ENCODE results near the gene MMP24. TPM values are rescaled to one million over a fixed set of nuclear protein-coding genes. Genes with fewer than 3 reads are reported as not detected.
"Not testable (repeated sequence)": the region's sequence is repeated elsewhere in the genome, so short reads cannot be mapped to it uniquely, and the experiment has no call there.

MMP24 gene
- total RNA-seq, 2 experiments from 2014 or later = not detected

- H3K27ac Mint-ChIP-seq = no peak overlapping the region
- ChIA-PET POLR2A (no interaction called here), CTCF (interaction anchor here (0.7 kb wide), 1 partner anchor 758 kb away, joined by 8 read pairs; no protein-coding TSS in a partner anchor)
- no peak for DNase-seq
- no peaks in the 10 kb centered on the region for H3K27me3 Mint-ChIP-seq
- no peak overlapping the region for H3K4me3 Mint-ChIP-seq
- H3K36me3 Mint-ChIP-seq (ENCODE audit: low read depth) = peaks cover 10% of the 10 kb centered on the region
- H3K9me3 Mint-ChIP-seq = peaks cover 18% of the 10 kb centered on the region
- H3K4me1 Mint-ChIP-seq = no peaks in the 10 kb centered on the region
These were observed 30.2 kb upstream of the MMP24 start for GRCh38 chr20:35196313-35196712.

GRCh38 chr20:35199740-35200139 is 26.8 kb upstream of the MMP24 start:
- ChIA-PET POLR2A (no interaction called here), CTCF (interaction anchor here (1.2 kb wide), 1 partner anchor 52 kb away, joined by 3 read pairs; the partner anchor contains the start of gene EDEM2)
- no peaks in the 10 kb centered on the region for H3K27me3 Mint-ChIP-seq
- H3K27ac Mint-ChIP-seq = no peak overlapping the region
- no peak for DNase-seq
- peaks cover 18% of the 10 kb centered on the region for H3K9me3 Mint-ChIP-seq
- H3K4me3 Mint-ChIP-seq = no peak overlapping the region
- no peaks in the 10 kb centered on the region for H3K4me1 Mint-ChIP-seq
- peaks cover 10% of the 10 kb centered on the region for H3K36me3 Mint-ChIP-seq (ENCODE audit: low read depth)

- Mint-ChIP-seq H3K27me3 (no peaks in the 10 kb centered on the region), H3K4me1 (no peaks in the 10 kb centered on the region), H3K36me3 (ENCODE audit: low read depth) (peaks cover 10% of the 10 kb centered on the region), H3K9me3 (peaks cover 18% of the 10 kb centered on the region), H3K4me3 (no peak overlapping the region), H3K27ac (no peak overlapping the region)
- CTCF ChIA-PET = no interaction called here
- no peak for DNase-seq
- POLR2A ChIA-PET = no interaction called here
These were observed 26.2 kb upstream of the MMP24 start for GRCh38 chr20:35200267-35200666.

GRCh38 chr20:35201467-35201866 is 25.0 kb upstream of the MMP24 start:
- H3K27me3 Mint-ChIP-seq; CTCF ChIA-PET; H3K36me3 Mint-ChIP-seq (ENCODE audit: low read depth); H3K4me1 Mint-ChIP-seq; H3K27ac Mint-ChIP-seq; DNase-seq; POLR2A ChIA-PET; H3K4me3 Mint-ChIP-seq: not testable (repeated sequence)
- peaks cover 16% of the 10 kb centered on the region for H3K9me3 Mint-ChIP-seq

- ChIA-PET POLR2A (no interaction called here), CTCF (no interaction called here)
- H3K27ac Mint-ChIP-seq = no peak overlapping the region
- H3K4me3 Mint-ChIP-seq = no peak overlapping the region
- H3K36me3 Mint-ChIP-seq (ENCODE audit: low read depth) = no peaks in the 10 kb centered on the region
- H3K4me1 Mint-ChIP-seq = no peaks in the 10 kb centered on the region
- no peaks in the 10 kb centered on the region for H3K27me3 Mint-ChIP-seq
- DNase-seq = no peak
- H3K9me3 Mint-ChIP-seq = no peaks in the 10 kb centered on the region
These were observed 19.7 kb upstream of the MMP24 start for GRCh38 chr20:35206802-35207201.

GRCh38 chr20:35207950-35208611 is 18.4 kb upstream of the MMP24 start:
- H3K9me3 Mint-ChIP-seq = no peaks in the 10 kb centered on the region
- POLR2A ChIA-PET = no interaction called here
- H3K27ac Mint-ChIP-seq = no peak overlapping the region
- CTCF ChIA-PET = interaction anchor here (1.1 kb wide), 1 partner anchor 13 kb away, joined by 4 read pairs; no protein-coding TSS in a partner anchor
- no peaks in the 10 kb centered on the region for H3K27me3 Mint-ChIP-seq
- no peaks in the 10 kb centered on the region for H3K4me1 Mint-ChIP-seq
- DNase-seq = peak; percentile 90
- no peak overlapping the region for H3K4me3 Mint-ChIP-seq
- no peaks in the 10 kb centered on the region for H3K36me3 Mint-ChIP-seq (ENCODE audit: low read depth)

- no peak overlapping the region for H3K27ac Mint-ChIP-seq
- ChIA-PET POLR2A (no interaction called here), CTCF (no interaction called here)
These were observed 11.2 kb upstream of the MMP24 start for GRCh38 chr20:35215066-35215956.

GRCh38 chr20:35216541-35216940 is 9.9 kb upstream of the MMP24 start:
- no peak for DNase-seq
- H3K4me1 Mint-ChIP-seq = no peaks in the 10 kb centered on the region
- H3K27ac Mint-ChIP-seq = no peak overlapping the region
- H3K9me3 Mint-ChIP-seq = no peaks in the 10 kb centered on the region
- CTCF ChIA-PET = interaction anchor here (1.1 kb wide), 1 partner anchor 12 kb away, joined by 4 read pairs; no protein-coding TSS in a partner anchor
- H3K4me3 Mint-ChIP-seq = no peak overlapping the region
- H3K36me3 Mint-ChIP-seq (ENCODE audit: low read depth) = no peaks in the 10 kb centered on the region
- peaks cover 3% of the 10 kb centered on the region for H3K27me3 Mint-ChIP-seq
- POLR2A ChIA-PET = no interaction called here

More at GRCh38 chr20:35215066-35215956, 11.2 kb upstream of the MMP24 start:
- DNase-seq = no peak
- peaks cover 3% of the 10 kb centered on the region for H3K27me3 Mint-ChIP-seq
- H3K9me3 Mint-ChIP-seq = no peaks in the 10 kb centered on the region
- H3K36me3 Mint-ChIP-seq (ENCODE audit: low read depth) = no peaks in the 10 kb centered on the region
- no peak overlapping the region for H3K4me3 Mint-ChIP-seq
- no peaks in the 10 kb centered on the region for H3K4me1 Mint-ChIP-seq

GRCh38 chr20:35223941-35224340 is 2.5 kb upstream of the MMP24 start:
- no peak overlapping the region for H3K27ac Mint-ChIP-seq

GRCh38 chr20:35224536-35224935 is 2.0 kb upstream of the MMP24 start:
- no peak overlapping the region for H3K4me3 Mint-ChIP-seq
- no peak overlapping the region for H3K27ac Mint-ChIP-seq
- peaks cover 6% of the 10 kb centered on the region for H3K36me3 Mint-ChIP-seq (ENCODE audit: low read depth)
- H3K9me3 Mint-ChIP-seq = no peaks in the 10 kb centered on the region
- peaks cover 14% of the 10 kb centered on the region for H3K4me1 Mint-ChIP-seq
- DNase-seq = no peak
- ChIA-PET POLR2A (no interaction called here), CTCF (no interaction called here)
- peaks cover 47% of the 10 kb centered on the region for H3K27me3 Mint-ChIP-seq

More at GRCh38 chr20:35223941-35224340, 2.5 kb upstream of the MMP24 start:
- CTCF ChIA-PET = no interaction called here
- Mint-ChIP-seq H3K4me3 (no peak overlapping the region), H3K27me3 (peaks cover 43% of the 10 kb centered on the region), H3K9me3 (no peaks in the 10 kb centered on the region), H3K4me1 (peaks cover 14% of the 10 kb centered on the region), H3K36me3 (ENCODE audit: low read depth) (peaks cover 6% of the 10 kb centered on the region)
- POLR2A ChIA-PET = no interaction called here
- DNase-seq = no peak

GRCh38 chr20:35225319-35226125 is 968 bp upstream of the MMP24 start:
- Mint-ChIP-seq H3K4me3 (peak overlapping the region; percentile 62), H3K27me3 (peaks cover 49% of the 10 kb centered on the region), H3K36me3 (ENCODE audit: low read depth) (peaks cover 6% of the 10 kb centered on the region), H3K27ac (no peak overlapping the region), H3K9me3 (no peaks in the 10 kb centered on the region), H3K4me1 (peaks cover 14% of the 10 kb centered on the region)
- no peak for DNase-seq
- ChIA-PET POLR2A (no interaction called here), CTCF (interaction anchor here (0.7 to 1.3 kb wide), 3 partner anchors 30 to 78 kb away, joined by 3 to 4 read pairs (median 3); no protein-coding TSS in a partner anchor)

- ChIA-PET POLR2A (no interaction called here), CTCF (interaction anchor here (0.6 kb wide), 1 partner anchor 57 kb away, joined by 3 read pairs; no protein-coding TSS in a partner anchor)
- Mint-ChIP-seq H3K4me1 (peaks cover 16% of the 10 kb centered on the region), H3K27ac (no peak overlapping the region), H3K27me3 (peaks cover 55% of the 10 kb centered on the region), H3K4me3 (peak overlapping the region; percentile 61), H3K9me3 (no peaks in the 10 kb centered on the region), H3K36me3 (ENCODE audit: low read depth) (peaks cover 6% of the 10 kb centered on the region)
- DNase-seq = peak; percentile 48
These were observed 593 bp downstream of the MMP24 start for GRCh38 chr20:35226884-35227681.

Measured in activated CD4-positive, alpha-beta T cell treated with anti-CD3 and anti-CD28 coated beads, Interleukin-2, amount 10 ng/mL, durations not matched to agents 7 days and 5 days (primary cell).